Endothelial cell of umbilical vein (primary cell): Measurements from ENCODE around the gene SNRNP27. TPM values are rescaled to one million over a fixed set of nuclear protein-coding genes. Genes with fewer than 3 reads are reported as not detected.

Source experiments
- BruUV-seq: library from RNA; stranded (reverse); fragments of 400-500 nt; replicated peaks from 2 replicates; lab custom pipeline; 2021; lab: Mats Ljungman, UMichigan
- CTCF ChIA-PET: fragments of 300-600, 350-600 bp; sonication (Branson Sonifier 250); formaldehyde crosslinking; loops from one replicate; lab custom pipeline; 2021; ENCODE audit warnings: antibody characterized with exemption, inconsistent platforms; lab: Charles Lee
- POLR2A ChIA-PET: fragments of 300-600, 350-600 bp; sonication (Branson Sonifier 250); formaldehyde crosslinking; loops from one replicate; lab custom pipeline; 2021; ENCODE audit warnings: antibody characterized with exemption, inconsistent platforms; lab: Charles Lee
- DNase-seq: peaks from one replicate; pipeline ENCODE4 v3.0.0-alpha.2; 2011; ENCODE audit warnings: low read depth, low spot score
- FAIRE-seq: peaks from 2 replicates; lab custom pipeline; 2011; peaks lifted over from hg19 to GRCh38; lab: Jason Lieb, UNC
- H2AFZ ChIP-seq: 2 replicates; pipeline ENCODE4 v1.6.0; 2012; ENCODE audit warnings: low read depth, low read length, control low read depth, inconsistent platforms
- H3K27ac ChIP-seq: 2 replicates; pipeline ENCODE4 v1.5.1; 2011; ENCODE audit warnings: low read depth, mild to moderate bottlenecking, control low read depth, low read length, moderate library complexity; ENCODE audit not compliant: insufficient read depth
- H3K27me3 ChIP-seq, 2 experiments: 2 replicates each; pipeline versions ENCODE4 v1.6.0 to v1.6.1; 2011; ENCODE audit warnings: low read length in 2 of 2, mixed read lengths in 1 of 2; ENCODE audit not compliant: control insufficient read depth in 2 of 2, insufficient read depth in 2 of 2
- H3K36me3 ChIP-seq, 2 experiments: 2 replicates in 1 of 2; 3 replicates in 1 of 2; pipeline ENCODE4 v1.5.1; 2011; ENCODE audit warnings: low read length in 2 of 2, mild to moderate bottlenecking in 1 of 2, moderate library complexity in 1 of 2; ENCODE audit not compliant: control insufficient read depth in 2 of 2, insufficient read depth in 2 of 2; ENCODE audit errors: extremely low read depth in 1 of 2
- H3K4me1 ChIP-seq: 3 replicates; pipeline ENCODE4 v1.5.1; 2011; ENCODE audit warnings: mild to moderate bottlenecking, low read length; ENCODE audit not compliant: control insufficient read depth, insufficient read depth; ENCODE audit errors: extremely low read depth
- H3K4me2 ChIP-seq: 2 replicates; pipeline ENCODE4 v1.6.1; 2011; ENCODE audit warnings: low read length, control low read depth, mixed read lengths; ENCODE audit not compliant: insufficient read depth
- H3K4me3 ChIP-seq, 3 experiments: fragments of 200-600 bp in 1 of 3; sonication (generic), shearing (Covaris generic) in 1 of 3; replicated peaks in 1 of 3; 2 replicates each; pipeline ENCODE4 v1.5.1; 2011 to 2016; ENCODE audit warnings: control low read depth in 3 of 3, low read length in 3 of 3, mild to moderate bottlenecking in 2 of 3, inconsistent platforms in 1 of 3, low read depth in 1 of 3, moderate library complexity in 1 of 3; ENCODE audit not compliant: insufficient read depth in 1 of 3
- H3K79me2 ChIP-seq: 2 replicates; pipeline ENCODE4 v1.6.0; 2012; ENCODE audit warnings: low read length, inconsistent platforms; ENCODE audit not compliant: control insufficient read depth, insufficient read depth
- H3K9ac ChIP-seq: replicated peaks from 2 replicates; pipeline ENCODE3; 2011; ENCODE audit warnings: low read length, control low read depth; ENCODE audit not compliant: insufficient read depth; ENCODE audit errors: extremely low read depth
- H3K9me1 ChIP-seq: replicated peaks from 3 replicates; pipeline ENCODE4 v1.6.0; 2011; ENCODE audit warnings: mild to moderate bottlenecking, low read length; ENCODE audit not compliant: control insufficient read depth, insufficient read depth; ENCODE audit errors: extremely low read depth
- H3K9me3 ChIP-seq: replicated peaks from 2 replicates; pipeline ENCODE4 v1.5.1; 2012; ENCODE audit warnings: low read length, inconsistent platforms; ENCODE audit not compliant: control insufficient read depth, insufficient read depth
- H4K20me1 ChIP-seq: replicated peaks from 2 replicates; pipeline ENCODE3; 2011; ENCODE audit warnings: mild to moderate bottlenecking, low read length; ENCODE audit not compliant: control insufficient read depth, insufficient read depth; ENCODE audit errors: extremely low read depth
- CTCF ChIP-seq, 2 donors: IDR thresholded peaks; 1 replicate in 1 of 2; 2 replicates in 1 of 2; pipeline ENCODE4 v1.5.1; 2011; ENCODE audit warnings: low read length in 2 of 2, mild to moderate bottlenecking in 2 of 2, moderate library complexity in 2 of 2, control low read depth in 1 of 2, inconsistent platforms in 1 of 2, low read depth in 1 of 2; ENCODE audit not compliant: insufficient read depth in 1 of 2; ENCODE audit errors: extremely low read depth in 1 of 2
- EZH2 ChIP-seq: IDR thresholded peaks from 2 replicates; pipeline ENCODE4 v1.6.1; 2012; ENCODE audit warnings: borderline replicate concordance, low read depth, mild to moderate bottlenecking, moderate library complexity, low read length, inconsistent platforms; ENCODE audit not compliant: severe bottlenecking
- FOS ChIP-seq: IDR thresholded peaks from 2 replicates; pipeline ENCODE4 v1.6.1; 2011; ENCODE audit warnings: mild to moderate bottlenecking, low read length, moderate library complexity, borderline replicate concordance; ENCODE audit not compliant: insufficient read depth
- GATA2 ChIP-seq: IDR thresholded peaks from 2 replicates; pipeline ENCODE4 v1.7.0; 2011; ENCODE audit warnings: low read depth, mild to moderate bottlenecking, moderate library complexity, mixed read lengths, low read length; ENCODE audit not compliant: insufficient read length, insufficient read depth
- JUN ChIP-seq: IDR thresholded peaks from 2 replicates; pipeline ENCODE4 v1.6.1; 2011; ENCODE audit warnings: borderline replicate concordance, low read depth; ENCODE audit not compliant: insufficient read length, insufficient read depth
- MYC ChIP-seq: IDR thresholded peaks from one replicate; pipeline ENCODE4 v1.6.1; 2011; ENCODE audit warnings: mild to moderate bottlenecking, low read depth, low read length
- POLR2A ChIP-seq: IDR thresholded peaks from 2 replicates; pipeline ENCODE4 v1.6.1; 2012; ENCODE audit warnings: low read depth, mild to moderate bottlenecking, control low read depth, low read length
- POLR2AphosphoS5 ChIP-seq: IDR thresholded peaks from 2 replicates; pipeline ENCODE4 v1.6.1; 2012; ENCODE audit warnings: low read depth, mild to moderate bottlenecking, control low read depth, low read length, moderate library complexity; ENCODE audit not compliant: insufficient read depth
- dilution Hi-C: fragments of 300-500 bp; cut with MboI; formaldehyde crosslinking; loops from one replicate; pipeline ENCODE4 v1.15.0; 2019; ENCODE audit warnings: low sequenced_read_pairs; ENCODE audit not compliant: extremely low pct_ligation_motif_present
- intact Hi-C: fragments of 100-400 bp; cut with micrococcal nuclease; formaldehyde crosslinking; loops from one replicate; pipeline ENCODE4 v1.10.0; 2022
- polyA plus RNA-seq, 4 experiments: library from polyadenylated mRNA; depleted of rRNA in 3 of 4; stranded (reverse) in 3 of 4; unstranded in 1 of 4; fragments of >200 nt; gene quantifications; 2 replicates each; pipeline versions ENCODE4 v1.2.1 to v1.2.3, GENCODE V29; 2011 to 2012; ENCODE audit warnings: missing spikeins in 1 of 4
- total RNA-seq: library from RNA; stranded (reverse); gene quantifications from 2 replicates; pipeline ENCODE4 v1.2.3, GENCODE V29; 2021

Gene SNRNP27
- total and polyA plus RNA-seq, 2 donors (not counting 3 experiments of a cell fraction or from before 2014, with no cell fraction given), result 12.7 to 50.6 TPM

DNA sequence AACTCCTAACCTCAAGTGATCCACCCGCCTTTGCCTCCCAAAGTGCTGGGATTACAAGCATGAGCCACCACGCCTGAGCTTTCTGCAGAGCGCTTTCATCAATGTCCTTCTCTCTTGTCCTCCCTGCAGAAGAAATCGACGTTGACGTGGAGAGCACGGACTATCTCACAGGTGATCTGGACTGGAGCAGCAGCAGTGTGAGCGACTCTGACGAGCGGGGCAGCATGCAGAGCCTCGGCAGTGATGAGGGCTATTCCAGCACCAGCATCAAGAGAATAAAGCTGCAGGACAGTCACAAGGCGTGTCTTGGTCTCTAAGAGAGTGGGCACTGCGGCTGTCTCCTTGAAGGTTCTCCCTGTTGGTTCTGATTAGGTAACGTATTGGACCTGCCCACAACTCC is 44.2 kb downstream of the SNRNP27 start:
- no TSS peak for BruUV-seq
- ChIA-PET CTCF (no interaction called here), POLR2A (no interaction called here)
- Histone ChIP-seq H3K36me3 (peaks cover 17 to 21% of the 10 kb centered on the region in 2 experiments), H3K27me3 (no peaks in the 10 kb centered on the region), H2AFZ (no peak overlapping the region), H3K4me1 (peaks cover 32% of the 10 kb centered on the region), H3K9ac (no peak overlapping the region), H3K79me2 (no peaks in the 10 kb centered on the region), H3K9me1 (no peaks in the 10 kb centered on the region), H3K27ac (no peak overlapping the region), H3K9me3 (no peaks in the 10 kb centered on the region), H4K20me1 (no peaks in the 10 kb centered on the region), H3K4me3 (no peak overlapping the region), H3K4me2 (no peak overlapping the region)
- TF ChIP-seq POLR2A (no peak), JUN (no peak), GATA2 (no peak), CTCF (IDR thresholded peaks at IDR 0.05; ENCODE audit: extremely low read depth in 1 of 2, insufficient read depth in 1 of 2, low read depth in 1 of 2, low read length in 2 of 2) (no peak), FOS (no peak), POLR2AphosphoS5 (no peak), EZH2 (no peak), MYC (no peak)
- FAIRE-seq (no peak), DNase-seq (no peak)
- dilution Hi-C loops, result no loop called here
- intact Hi-C loops, result no loop called here
